DMS53 (cell line): ENCODE results near the gene CDC42EP4.
A peak's percentile ranks its signal among the peaks of the same experiment; 100 is the strongest.
"Not testable (repeated sequence)": the region's sequence is repeated elsewhere in the genome, so short reads cannot be mapped to it uniquely, and the experiment has no call there.

Experiments used
- DNase-seq: peaks from one replicate; lab custom pipeline; 2025; lab: John Stamatoyannopoulos, UW

Gene CDC42EP4

GRCh38 chr17:73343168-73343634, 31.4 kb upstream of the CDC42EP4 start:
- DNase-seq: no peak

- DNase-seq: no peak
Measured at GRCh38 chr17:73342541-73343167, 30.9 kb upstream of the CDC42EP4 start.

- DNase-seq: no peak
Measured at GRCh38 chr17:73342050-73342522, 30.3 kb upstream of the CDC42EP4 start.

GRCh38 chr17:73341350-73342049, 29.7 kb upstream of the CDC42EP4 start:
- no peak for DNase-seq

GRCh38 chr17:73340093-73340596, 28.3 kb upstream of the CDC42EP4 start:
- DNase-seq: no peak

- no peak for DNase-seq
Measured at GRCh38 chr17:73338566-73339197, 26.9 kb upstream of the CDC42EP4 start.

GRCh38 chr17:73338050-73338521, 26.3 kb upstream of the CDC42EP4 start:
- DNase-seq: no peak

GRCh38 chr17:73337330-73337710, 25.5 kb upstream of the CDC42EP4 start:
- no peak for DNase-seq

GRCh38 chr17:73336408-73337329, 24.9 kb upstream of the CDC42EP4 start:
- no peak for DNase-seq

- peak; percentile 64 for DNase-seq
Measured at GRCh38 chr17:73335591-73336407, 24.0 kb upstream of the CDC42EP4 start.

GRCh38 chr17:73334771-73335513, 23.1 kb upstream of the CDC42EP4 start:
- DNase-seq: no peak

- not testable (repeated sequence) for DNase-seq
Measured at GRCh38 chr17:73333445-73333844, 21.6 kb upstream of the CDC42EP4 start.

- no peak for DNase-seq
Measured at GRCh38 chr17:73331060-73331459, 19.3 kb upstream of the CDC42EP4 start.

GRCh38 chr17:73327676-73328075, 15.9 kb upstream of the CDC42EP4 start:
- no peak for DNase-seq

- no peak for DNase-seq
Measured at GRCh38 chr17:73325527-73325842, 13.7 kb upstream of the CDC42EP4 start.

GRCh38 chr17:73324711-73325526, 13.1 kb upstream of the CDC42EP4 start:
- no peak for DNase-seq

GRCh38 chr17:73324160-73324475, 12.3 kb upstream of the CDC42EP4 start:
- DNase-seq: no peak

GRCh38 chr17:73323409-73324159, 11.8 kb upstream of the CDC42EP4 start:
- DNase-seq: no peak
